CD14-positive monocyte (primary cell): ENCODE measurements around the gene ZC3H11A. TPM values are rescaled to one million over a fixed set of nuclear protein-coding genes. Genes with fewer than 3 reads are reported as not detected.
"Not testable (repeated sequence)": the region's sequence is repeated elsewhere in the genome, so short reads cannot be mapped to it uniquely, and the experiment has no call there.

Experiments
- DNase-seq, 3 donors: peaks; one replicate each; pipeline ENCODE4 v3.0.0-alpha.2; 2011 to 2022
- H2AFZ ChIP-seq: 2 replicates; pipeline ENCODE4 v1.6.0; 2012; ENCODE audit warnings: mild to moderate bottlenecking, low read depth, low read length, inconsistent platforms; ENCODE audit not compliant: insufficient read depth, poor library complexity, severe bottlenecking
- H3K27ac ChIP-seq, 2 donors: 1 replicate in 1 of 2; 2 replicates in 1 of 2; pipeline ENCODE4 v1.5.1; 2012 to 2013; ENCODE audit warnings: low read length in 2 of 2, control low read depth in 1 of 2, inconsistent platforms in 1 of 2, low read depth in 1 of 2, mild to moderate bottlenecking in 1 of 2
- H3K27me3 ChIP-seq, 2 donors: one replicate each; pipeline versions ENCODE4 v1.6.0 to v1.6.1; 2011 to 2013; ENCODE audit warnings: low read length in 2 of 2; ENCODE audit not compliant: control insufficient read depth in 2 of 2, insufficient read depth in 2 of 2
- H3K36me3 ChIP-seq, 2 donors: replicated peaks in 1 of 2; 1 replicate in 1 of 2; 2 replicates in 1 of 2; pipeline versions ENCODE4 v1.5.1 to v1.6.1; 2012 to 2013; ENCODE audit warnings: low read length in 2 of 2, control low read depth in 1 of 2, inconsistent platforms in 1 of 2, mild to moderate bottlenecking in 1 of 2; ENCODE audit not compliant: insufficient read depth in 2 of 2, control insufficient read depth in 1 of 2
- H3K4me1 ChIP-seq, 2 donors: 1 replicate in 1 of 2; 2 replicates in 1 of 2; pipeline versions ENCODE4 v1.5.1 to v1.6.1; 2012 to 2013; ENCODE audit warnings: low read length in 2 of 2, control low read depth in 1 of 2, inconsistent platforms in 1 of 2, mild to moderate bottlenecking in 1 of 2, moderate library complexity in 1 of 2; ENCODE audit not compliant: insufficient read depth in 2 of 2, control insufficient read depth in 1 of 2
- H3K4me2 ChIP-seq: replicated peaks from 2 replicates; pipeline ENCODE3; 2012; ENCODE audit warnings: low read length, moderate library complexity, mild to moderate bottlenecking; ENCODE audit not compliant: poor library complexity, severe bottlenecking; ENCODE audit errors: extremely low read depth
- H3K4me3 ChIP-seq, 3 experiments: fragments of 200-600 bp in 1 of 3; sonication (generic) in 1 of 3; replicated peaks in 1 of 3; 1 replicate in 2 of 3; 2 replicates in 1 of 3; pipeline ENCODE4 v1.5.1; 2011 to 2013; ENCODE audit warnings: low read length in 3 of 3, mild to moderate bottlenecking in 3 of 3, control low read depth in 2 of 3, low read depth in 2 of 3, inconsistent platforms in 1 of 3, moderate library complexity in 1 of 3
- H3K79me2 ChIP-seq: 2 replicates; pipeline ENCODE4 v1.6.0; 2012; ENCODE audit warnings: mild to moderate bottlenecking, control low read depth, inconsistent platforms, low read length, moderate library complexity; ENCODE audit not compliant: insufficient read depth
- H3K9ac ChIP-seq: 2 replicates; pipeline ENCODE4 v1.6.0; 2017; ENCODE audit warnings: low read length, mild to moderate bottlenecking; ENCODE audit not compliant: insufficient read depth, poor library complexity, severe bottlenecking
- H3K9me3 ChIP-seq, 2 donors: replicated peaks in 1 of 2; 1 replicate in 1 of 2; 2 replicates in 1 of 2; pipeline versions ENCODE4 v1.5.1 to v1.6.1; 2012 to 2013; ENCODE audit warnings: low read length in 2 of 2, control low read depth in 1 of 2; ENCODE audit not compliant: control insufficient read depth in 1 of 2, insufficient read depth in 1 of 2
- H4K20me1 ChIP-seq: 2 replicates; pipeline ENCODE4 v1.6.0; 2012; ENCODE audit warnings: mild to moderate bottlenecking, low read length, control low read depth, moderate library complexity; ENCODE audit not compliant: insufficient read depth
- H3K27ac Mint-ChIP-seq, 7 donors: one replicate each; pipeline ENCODE4 v1.8.0; 2020; ENCODE audit warnings: mild to moderate bottlenecking in 7 of 7, mixed read lengths in 7 of 7, moderate library complexity in 6 of 7, inconsistent platforms in 2 of 7
- H3K27me3 Mint-ChIP-seq, 3 donors: one replicate each; pipeline ENCODE4 v1.8.0; 2021 to 2022; ENCODE audit warnings: low read depth in 3 of 3, mild to moderate bottlenecking in 3 of 3, mixed read lengths in 3 of 3, moderate library complexity in 3 of 3, inconsistent platforms in 1 of 3
- H3K36me3 Mint-ChIP-seq, 2 donors: one replicate each; pipeline ENCODE4 v1.8.0; 2020; ENCODE audit warnings: mixed read lengths in 2 of 2, inconsistent platforms in 1 of 2, mild to moderate bottlenecking in 1 of 2
- H3K4me1 Mint-ChIP-seq: one replicate; pipeline ENCODE4 v1.8.0; 2020; ENCODE audit warnings: mild to moderate bottlenecking, mixed read lengths
- H3K4me3 Mint-ChIP-seq, 2 donors: one replicate each; pipeline ENCODE4 v1.8.0; 2020; ENCODE audit warnings: mild to moderate bottlenecking in 2 of 2, mixed read lengths in 2 of 2, moderate library complexity in 1 of 2
- H3K9me3 Mint-ChIP-seq, 7 donors: one replicate each; pipeline ENCODE4 v1.8.0; 2020 to 2022; ENCODE audit warnings: mixed read lengths in 7 of 7, mild to moderate bottlenecking in 6 of 7, moderate library complexity in 6 of 7, inconsistent platforms in 2 of 7
- CTCF ChIP-seq: fragments of 200-600 bp; IDR thresholded peaks from one replicate; pipeline ENCODE4 v1.8.0; 2022; ENCODE audit warnings: antibody characterized with exemption, mild to moderate bottlenecking
- WGBS: methylation state at CpG from one replicate; pipeline ENCODE4 v1.1.5; 2013; ENCODE audit warnings: missing lambda C conversion rate; ENCODE audit not compliant: insufficient coverage; 5-methylcytosine and 5-hydroxymethylcytosine counted together
- intact Hi-C, 2 donors: fragments of 100-400 bp; cut with micrococcal nuclease; formaldehyde crosslinking; loops; one replicate each; pipeline versions ENCODE4 v1.15.0 to v1.15.1; 2023
- polyA plus RNA-seq, 3 donors: library from polyadenylated mRNA; depleted of rRNA in 1 of 3; unstranded in 2 of 3; stranded (reverse) in 1 of 3; fragments of 300-500 nt in 2 of 3; fragments of >200 nt in 1 of 3; fragmentation: Illumina TruSeq in 2 of 3; gene quantifications; 1 replicate in 2 of 3; 2 replicates in 1 of 3; pipeline ENCODE4 v1.2.3, GENCODE V29; 2012 to 2021

The ZC3H11A gene
- polyA plus RNA-seq, 3 donors: 17.8 to 59.0 (median 23.2) TPM

- Histone ChIP-seq H2AFZ (no peak overlapping the region), H3K9ac (no peak overlapping the region), H3K4me3 (no peak overlapping the region), H3K9me3 (no peaks in the 10 kb centered on the region), H3K27me3 (no peaks in the 10 kb centered on the region), H4K20me1 (peaks cover 49% of the 10 kb centered on the region), H3K4me2 (no peak overlapping the region), H3K79me2 (peaks cover 35% of the 10 kb centered on the region), H3K36me3 (peaks cover 66 to 93% of the 10 kb centered on the region in 2 donors), H3K27ac (peak overlapping the region in 1 of 2 donors; percentile 3), H3K4me1 (peaks cover 11 to 25% of the 10 kb centered on the region in 2 donors)
- intact Hi-C loops: no loop called here
- Mint-ChIP-seq H3K36me3 (peaks cover 64 to 82% of the 10 kb centered on the region in 2 donors), H3K4me1 (peaks cover 13% of the 10 kb centered on the region), H3K27me3 (peaks cover 0 to 1% (median 0%) of the 10 kb centered on the region in 3 donors), H3K4me3 (no peak overlapping the region), H3K9me3 (peaks cover 0 to 2% (median 0%) of the 10 kb centered on the region in 7 donors), H3K27ac (peak overlapping the region in 4 of 7 donors; percentile 0 to 70 (median 9))
- no peak for DNase-seq
- TF ChIP-seq CTCF: no peak
- WGBS: no CpG with 5 or more reads among the region's 5 CpGs
Measured at GRCh38 chr1:203828002-203828401, 32.6 kb downstream of the ZC3H11A start.

- no peak for TF ChIP-seq CTCF
- H3K27me3 ChIP-seq: no peaks in the 10 kb centered on the region
- H3K27ac Mint-ChIP-seq: peak overlapping the region in 3 of 7 donors; percentile 15 to 80 (median 70)
Measured at GRCh38 chr1:203828503-203828902, 33.1 kb downstream of the ZC3H11A start.

GRCh38 chr1:203829247-203829646 is 33.8 kb downstream of the ZC3H11A start:
- H3K9ac ChIP-seq, intact Hi-C loops, H3K4me3 ChIP-seq, H3K27me3 ChIP-seq, H3K9me3 Mint-ChIP-seq, H2AFZ ChIP-seq, H3K9me3 ChIP-seq, H3K27me3 Mint-ChIP-seq: not testable (repeated sequence)
- no CpG with 5 or more reads among the region's 5 CpGs for WGBS
- H3K79me2 ChIP-seq: peaks cover 23% of the 10 kb centered on the region
- peak overlapping the region; percentile 24 for H3K4me2 ChIP-seq
- H3K27ac ChIP-seq: peak overlapping the region in 1 of 2 donors; percentile 80
- DNase-seq: peak; percentile 22 to 44 (median 37)
- peaks cover 39% of the 10 kb centered on the region for H4K20me1 ChIP-seq
- Mint-ChIP-seq H3K36me3 (peaks cover 63 to 82% of the 10 kb centered on the region in 2 donors), H3K27ac (peak overlapping the region; percentile 80 to 90 (median 86)), H3K4me1 (peaks cover 13% of the 10 kb centered on the region), H3K4me3 (peak overlapping the region; percentile 0 to 68)
- peaks cover 11 to 25% of the 10 kb centered on the region in 2 donors for H3K4me1 ChIP-seq
- peaks cover 67 to 93% of the 10 kb centered on the region in 2 donors for H3K36me3 ChIP-seq

More at GRCh38 chr1:203828503-203828902, 33.1 kb downstream of the ZC3H11A start:
- WGBS: no CpG with 5 or more reads among the region's 1 CpG
- Histone ChIP-seq H3K9ac (no peak overlapping the region), H3K4me1 (peaks cover 11 to 25% of the 10 kb centered on the region in 2 donors), H3K4me2 (no peak overlapping the region), H3K79me2 (peaks cover 30% of the 10 kb centered on the region), H3K4me3 (no peak overlapping the region), H3K27ac (peak overlapping the region in 1 of 2 donors; percentile 80), H3K9me3 (no peaks in the 10 kb centered on the region), H2AFZ (no peak overlapping the region), H4K20me1 (peaks cover 44% of the 10 kb centered on the region), H3K36me3 (peaks cover 64 to 93% of the 10 kb centered on the region in 2 donors)
- peaks cover 13% of the 10 kb centered on the region for H3K4me1 Mint-ChIP-seq
- DNase-seq: no peak
- H3K4me3 Mint-ChIP-seq: no peak overlapping the region
- peaks cover 0 to 2% (median 0%) of the 10 kb centered on the region in 7 donors for H3K9me3 Mint-ChIP-seq
- intact Hi-C loops: no loop called here
- H3K36me3 Mint-ChIP-seq: peaks cover 62 to 82% of the 10 kb centered on the region in 2 donors
- peaks cover 0 to 1% (median 0%) of the 10 kb centered on the region in 3 donors for H3K27me3 Mint-ChIP-seq
